ENCODE data around the gene UTS2B. TPM values are rescaled to one million over a fixed set of nuclear protein-coding genes. Genes with fewer than 3 reads are reported as not detected.
A peak's percentile ranks its signal among the peaks of the same experiment; 100 is the strongest.

UTS2B gene
- total and polyA plus RNA-seq, 10 of the 15 experiments (the other 5 are each of a cell fraction or from before 2014, with no cell fraction given), result 0.15 to 0.72 (median 0.44) TPM

- TF ChIP-seq EP300 (IDR thresholded peaks at IDR 0.05; ENCODE audit: borderline replicate concordance in 1 of 2, control insufficient read depth in 1 of 2, low read depth in 2 of 2, low read length in 2 of 2), result peak; percentile 88 to 98
- TF ChIP-seq MXI1 (IDR thresholded peaks at IDR 0.05; ENCODE audit: low read depth, low read length), result no peak; the same call in 1 of the 2 replicates
- no peak for TF ChIP-seq EGR1 (IDR thresholded peaks at IDR 0.05; ENCODE audit: borderline replicate concordance in 1 of 2, low read depth in 2 of 2, low read length in 2 of 2)
- no peak for TF ChIP-seq E4F1 (IDR thresholded peaks at IDR 0.05; ENCODE audit: borderline replicate concordance, partially characterized antibody)
- TF ChIP-seq ZBTB33 (IDR thresholded peaks at IDR 0.05), result no peak; the same call in 1 of the 2 replicates
- TF ChIP-seq YBX1 (IDR thresholded peaks at IDR 0.05), result 0 out of 2 replicates have a peak, but pooled peaks have one; percentile 9
- no peak for TF ChIP-seq HDAC2 (IDR thresholded peaks at IDR 0.05)
- no peak for TF ChIP-seq KLF5 (IDR thresholded peaks at IDR 0.05; ENCODE audit: partially characterized antibody)
- peak; percentile 97 for TF ChIP-seq GATAD2B (conservative IDR thresholded peaks at IDR 0.05; ENCODE audit: low read depth)
- TF ChIP-seq ETV6 (conservative IDR thresholded peaks at IDR 0.05 in 1 of 2, IDR thresholded peaks at IDR 0.05 in 1 of 2; ENCODE audit: borderline replicate concordance in 1 of 2, low read depth in 1 of 2), result peak in 1 of 2 experiments; percentile 90; a peak in 2 of 4 replicates
- no peak for TF ChIP-seq SIN3A (IDR thresholded peaks at IDR 0.05; ENCODE audit: low read depth, low read length)
- TF ChIP-seq IKZF2 (IDR thresholded peaks at IDR 0.05), result peak; percentile 100
- TF ChIP-seq CEBPB (IDR thresholded peaks at IDR 0.05; ENCODE audit: borderline replicate concordance in 1 of 2, low read depth in 2 of 2, low read length in 2 of 2), result peak in 1 of 2 experiments; percentile 92; a peak in 2 of 4 replicates
- TF ChIP-seq TCF3 (IDR thresholded peaks at IDR 0.05; ENCODE audit: borderline replicate concordance, insufficient read depth, low read depth, low read length), result peak; percentile 92; the same call in 1 of the 2 replicates
- TF ChIP-seq ATF7 (IDR thresholded peaks at IDR 0.05; ENCODE audit: low read depth), result peak; percentile 96
- TF ChIP-seq DPF2 (IDR thresholded peaks at IDR 0.05), result peak; percentile 100
- TF ChIP-seq ZZZ3 (IDR thresholded peaks at IDR 0.05; ENCODE audit: control insufficient read depth, insufficient read length, low read depth), result no peak
- TF ChIP-seq BRCA1 (IDR thresholded peaks at IDR 0.05; ENCODE audit: low read depth, low read length), result no peak
- peak; percentile 78; the same call in 1 of the 2 replicates for TF ChIP-seq PML (IDR thresholded peaks at IDR 0.05; ENCODE audit: low read length)
- TF ChIP-seq HDGF (IDR thresholded peaks at IDR 0.05), result peak; percentile 58; the same call in 1 of the 2 replicates
- peak; percentile 65; the same call in 1 of the 2 replicates for TF ChIP-seq GABPA (IDR thresholded peaks at IDR 0.05; ENCODE audit: low read depth)
These were observed 34.2 kb downstream of the UTS2B start (continued) for GRCh38 chr3:191296041-191296541.
